Trophoblast cell (in vitro differentiated cells and primary cell): ENCODE results near the gene KRT84.

Experiments
- DNase-seq, 2 donors: peaks; one replicate each; pipeline ENCODE4 v3.0.0-alpha.2; 2016
- H2AFZ ChIP-seq: 2 replicates; pipeline ENCODE4 v1.6.1; 2013; ENCODE audit warnings: low read length, moderate library complexity, mild to moderate bottlenecking; ENCODE audit not compliant: insufficient read depth, poor library complexity
- H2AK5ac ChIP-seq: 2 replicates; pipeline ENCODE4 v1.6.1; 2013; ENCODE audit warnings: mild to moderate bottlenecking, low read length
- H2BK120ac ChIP-seq: 2 replicates; pipeline ENCODE4 v1.6.1; 2013; ENCODE audit warnings: low read length, mild to moderate bottlenecking, moderate library complexity; ENCODE audit not compliant: insufficient read depth, poor library complexity
- H2BK12ac ChIP-seq: 2 replicates; pipeline ENCODE4 v1.6.1; 2013; ENCODE audit warnings: mild to moderate bottlenecking, low read length, moderate library complexity
- H2BK5ac ChIP-seq: 2 replicates; pipeline ENCODE4 v1.6.1; 2013; ENCODE audit warnings: low read length, low read depth, moderate library complexity, mild to moderate bottlenecking; ENCODE audit not compliant: poor library complexity
- H3K14ac ChIP-seq: 2 replicates; pipeline ENCODE4 v1.6.1; 2013; ENCODE audit warnings: mild to moderate bottlenecking, low read length
- H3K18ac ChIP-seq: 2 replicates; pipeline ENCODE4 v1.6.1; 2013; ENCODE audit warnings: mild to moderate bottlenecking, low read length
- H3K23ac ChIP-seq: 2 replicates; pipeline ENCODE4 v1.6.1; 2013; ENCODE audit warnings: low read length
- H3K27ac ChIP-seq: 2 replicates; pipeline ENCODE4 v1.5.1; 2013; ENCODE audit warnings: low read depth, mild to moderate bottlenecking, inconsistent platforms, low read length, moderate library complexity
- H3K27me3 ChIP-seq: 2 replicates; pipeline ENCODE4 v1.6.1; 2013; ENCODE audit warnings: inconsistent platforms, mild to moderate bottlenecking, low read length, moderate library complexity; ENCODE audit not compliant: insufficient read depth
- H3K36me3 ChIP-seq, 2 experiments: 1 replicate in 1 of 2; 2 replicates in 1 of 2; pipeline ENCODE4 v1.6.1; 2013; ENCODE audit warnings: low read length in 2 of 2, mild to moderate bottlenecking in 2 of 2, moderate library complexity in 1 of 2; ENCODE audit not compliant: insufficient read depth in 2 of 2, control insufficient read depth in 1 of 2
- H3K4ac ChIP-seq: 2 replicates; pipeline ENCODE4 v1.6.1; 2013; ENCODE audit warnings: low read depth, mild to moderate bottlenecking, low read length, moderate library complexity
- H3K4me1 ChIP-seq, 2 experiments: 1 replicate in 1 of 2; 2 replicates in 1 of 2; pipeline ENCODE4 v1.6.1; 2013; ENCODE audit warnings: low read length in 2 of 2, mild to moderate bottlenecking in 2 of 2, moderate library complexity in 1 of 2; ENCODE audit not compliant: insufficient read depth in 2 of 2, control insufficient read depth in 1 of 2
- H3K4me2 ChIP-seq: 2 replicates; pipeline ENCODE4 v1.6.1; 2013; ENCODE audit warnings: inconsistent platforms, mild to moderate bottlenecking, low read length, moderate library complexity
- H3K4me3 ChIP-seq: 2 replicates; pipeline ENCODE4 v1.5.1; 2013; ENCODE audit warnings: mild to moderate bottlenecking, low read depth, low read length, inconsistent platforms
- H3K79me1 ChIP-seq: one replicate; pipeline ENCODE4 v1.6.1; 2013; ENCODE audit warnings: low read length
- H3K79me2 ChIP-seq: 2 replicates; pipeline ENCODE4 v1.6.1; 2013; ENCODE audit warnings: low read length, mild to moderate bottlenecking; ENCODE audit not compliant: control insufficient read depth, insufficient read depth, poor library complexity
- H3K9ac ChIP-seq: 2 replicates; pipeline ENCODE4 v1.6.1; 2013; ENCODE audit warnings: mild to moderate bottlenecking, low read length
- H3K9me3 ChIP-seq: 2 replicates; pipeline ENCODE4 v1.6.1; 2013; ENCODE audit warnings: low read depth, mild to moderate bottlenecking, control low read depth, inconsistent platforms, low read length; ENCODE audit not compliant: insufficient read depth
- H4K12ac ChIP-seq: 2 replicates; pipeline ENCODE4 v1.6.1; 2013; ENCODE audit warnings: low read depth, mild to moderate bottlenecking, low read length, moderate library complexity
- H4K8ac ChIP-seq: 2 replicates; pipeline ENCODE4 v1.6.1; 2013; ENCODE audit warnings: low read depth, mild to moderate bottlenecking, low read length, moderate library complexity
- H4K91ac ChIP-seq: one replicate; pipeline ENCODE4 v1.6.1; 2013; ENCODE audit warnings: low read depth, mild to moderate bottlenecking, low read length, moderate library complexity
- WGBS: extraction: QIAGEN DNeasy Blood & Tissue Kit; methylation state at CpG from one replicate; pipeline ENCODE4 v1.1.7; 2013; ENCODE audit warnings: missing lambda C conversion rate; ENCODE audit not compliant: insufficient read length, insufficient coverage; ENCODE audit errors: extremely low coverage; 5-methylcytosine and 5-hydroxymethylcytosine counted together

Gene KRT84

DNA sequence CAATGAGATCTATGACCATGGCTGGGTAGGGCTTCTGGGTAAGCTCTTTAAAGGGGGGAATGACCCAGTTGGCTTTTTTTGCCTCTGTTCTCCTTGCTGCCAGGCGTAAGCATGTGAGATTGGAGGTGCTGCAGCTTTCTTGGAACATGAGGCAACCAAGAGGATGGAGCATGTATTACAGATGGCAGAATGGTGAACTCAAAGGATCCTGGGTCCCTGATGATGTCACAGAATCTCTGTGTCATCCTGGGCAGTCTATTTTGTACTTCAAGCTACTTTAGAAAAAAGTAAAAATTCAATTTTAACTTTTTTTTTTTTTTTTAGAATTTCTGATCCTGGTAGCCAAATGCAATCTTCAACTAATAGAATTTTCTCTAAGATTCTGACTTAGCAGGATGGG is 12.7 kb upstream of the KRT84 start:
- Histone ChIP-seq H3K79me2 (no peaks in the 10 kb centered on the region), H2AK5ac (no peak overlapping the region), H4K12ac (no peak overlapping the region), H3K79me1 (no peaks in the 10 kb centered on the region), H3K14ac (no peak overlapping the region), H2BK5ac (no peak overlapping the region), H2BK12ac (no peak overlapping the region), H2AFZ (no peak overlapping the region), H3K4ac (no peak overlapping the region), H3K27me3 (no peaks in the 10 kb centered on the region), H3K18ac (no peak overlapping the region), H2BK120ac (no peak overlapping the region), H3K27ac (no peak overlapping the region), H3K9me3 (no peaks in the 10 kb centered on the region), H3K36me3 (no peaks in the 10 kb centered on the region), H3K4me1 (no peaks in the 10 kb centered on the region), H4K8ac (no peak overlapping the region), H3K4me3 (no peak overlapping the region), H3K23ac (no peak overlapping the region), H3K4me2 (no peak overlapping the region), H3K9ac (no peak overlapping the region), H4K91ac (no peak overlapping the region)
- no CpG with 5 or more reads among the region's 1 CpG for WGBS
- no peak for DNase-seq

DNA sequence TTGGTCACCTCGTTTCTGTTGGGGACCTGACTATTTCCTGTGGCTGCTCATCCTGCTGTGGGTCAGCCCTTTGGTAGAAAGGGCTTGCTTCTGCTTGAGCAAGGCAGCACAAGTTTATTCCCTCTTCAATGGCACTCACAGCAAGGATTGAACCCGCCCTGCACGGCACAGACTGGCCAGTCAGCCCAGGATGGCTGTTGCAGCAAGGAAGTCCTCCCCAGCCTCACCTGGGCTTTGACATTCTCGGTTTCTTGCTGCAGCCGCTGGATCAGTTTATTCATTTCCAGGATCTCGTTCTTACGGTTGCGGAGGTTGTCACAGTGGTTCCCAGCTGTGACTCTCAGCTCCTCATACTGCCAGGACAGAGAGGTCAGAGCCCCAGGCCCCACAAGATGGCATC is 11.2 kb upstream of the KRT84 start:
- WGBS, result no CpG with 5 or more reads among the region's 8 CpGs
- no peak for DNase-seq
- no peak overlapping the region for H3K18ac ChIP-seq

DNA sequence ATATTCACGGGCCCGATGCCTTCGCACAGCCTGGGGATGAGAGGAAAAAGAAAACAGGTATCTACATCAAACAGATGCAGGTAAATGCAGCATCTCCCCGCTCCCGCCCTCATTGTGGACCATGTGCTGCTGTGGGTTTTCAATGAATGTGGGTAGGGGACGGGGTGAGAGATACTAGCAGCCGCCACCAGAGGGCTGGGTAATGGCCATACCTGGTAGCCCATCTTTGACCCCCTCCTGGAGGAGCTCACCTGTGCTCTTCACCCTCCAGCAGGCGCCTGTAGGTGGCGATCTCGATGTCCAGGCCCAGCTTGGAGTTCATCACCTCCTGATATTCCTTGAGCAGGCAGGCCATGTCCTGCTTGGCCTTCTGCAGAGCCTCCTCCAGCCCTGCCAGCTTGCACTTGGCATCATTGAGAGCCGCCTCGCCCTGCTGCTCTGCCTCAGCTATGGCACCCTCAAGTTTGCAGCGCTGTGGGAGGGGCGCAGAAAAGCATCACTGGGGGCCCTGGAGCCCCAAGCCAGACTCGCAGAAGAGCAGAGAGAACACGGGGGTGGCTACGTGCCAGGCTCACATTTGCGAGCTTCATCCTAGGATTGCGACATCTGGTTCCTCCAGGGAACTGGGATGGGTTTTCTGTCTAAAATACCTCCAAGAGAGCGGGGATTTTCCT is 10.4 kb upstream of the KRT84 start:
- no peak overlapping the region for H2AFZ ChIP-seq
- no CpG with 5 or more reads among the region's 20 CpGs for WGBS
- H3K14ac ChIP-seq, result no peak overlapping the region

More for the DNA sequence above, 11.2 kb upstream of the KRT84 start:
- H2BK12ac ChIP-seq, result no peak overlapping the region
- H2AFZ ChIP-seq, result no peak overlapping the region
- no peaks in the 10 kb centered on the region for H3K9me3 ChIP-seq
- H2AK5ac ChIP-seq, result no peak overlapping the region
- H3K27me3 ChIP-seq, result no peaks in the 10 kb centered on the region
- no peak overlapping the region for H2BK5ac ChIP-seq
- H3K4me1 ChIP-seq, result no peaks in the 10 kb centered on the region
- H3K9ac ChIP-seq, result no peak overlapping the region
- H2BK120ac ChIP-seq, result no peak overlapping the region
- no peak overlapping the region for H3K23ac ChIP-seq
- no peaks in the 10 kb centered on the region for H3K79me1 ChIP-seq
- H4K12ac ChIP-seq, result no peak overlapping the region
- H3K36me3 ChIP-seq, result no peaks in the 10 kb centered on the region
- H4K8ac ChIP-seq, result no peak overlapping the region
- no peak overlapping the region for H3K14ac ChIP-seq
- no peaks in the 10 kb centered on the region for H3K79me2 ChIP-seq
- H4K91ac ChIP-seq, result no peak overlapping the region
- no peak overlapping the region for H3K27ac ChIP-seq
- no peak overlapping the region for H3K4me2 ChIP-seq
- H3K4me3 ChIP-seq, result no peak overlapping the region
- H3K4ac ChIP-seq, result no peak overlapping the region

DNA sequence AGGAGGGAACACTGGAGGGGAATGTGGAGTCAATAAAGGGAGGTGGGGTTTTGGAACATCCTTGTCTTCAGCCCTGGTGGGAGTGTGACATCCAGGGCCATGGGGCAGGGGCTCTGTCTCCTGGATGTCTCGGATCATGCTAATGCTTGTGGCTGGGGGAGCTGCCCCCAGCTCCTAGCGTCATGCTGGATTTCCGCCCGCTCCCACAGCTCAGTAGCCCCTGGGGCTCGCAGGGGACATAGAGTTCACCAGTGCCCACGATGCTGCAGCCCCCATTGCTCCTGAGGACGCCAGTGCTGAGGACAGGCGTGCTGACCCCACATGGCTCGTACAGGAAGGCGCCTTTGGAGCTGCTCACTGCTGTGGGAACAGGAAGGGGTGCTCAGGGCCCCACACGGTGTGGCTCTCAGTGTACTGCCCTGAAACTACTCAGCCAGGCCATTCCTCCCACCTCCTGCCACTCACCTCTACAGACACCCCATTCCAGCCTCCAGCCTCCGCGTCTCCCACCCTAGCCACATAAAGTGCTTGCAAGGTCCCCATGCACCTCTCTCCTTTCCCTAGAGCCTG is 9.5 kb upstream of the KRT84 start:
- Histone ChIP-seq H3K9ac (no peak overlapping the region), H3K36me3 (no peaks in the 10 kb centered on the region), H3K4me3 (no peak overlapping the region), H3K4me1 (peaks cover 0 to 5% of the 10 kb centered on the region in 2 experiments), H2BK5ac (no peak overlapping the region), H3K4me2 (no peak overlapping the region), H3K79me2 (no peaks in the 10 kb centered on the region), H3K23ac (no peak overlapping the region), H4K12ac (no peak overlapping the region), H2BK12ac (no peak overlapping the region), H3K27ac (no peak overlapping the region), H2AK5ac (no peak overlapping the region), H3K9me3 (no peaks in the 10 kb centered on the region), H4K91ac (no peak overlapping the region), H2BK120ac (no peak overlapping the region), H4K8ac (no peak overlapping the region), H2AFZ (no peak overlapping the region), H3K27me3 (no peaks in the 10 kb centered on the region), H3K14ac (no peak overlapping the region), H3K18ac (no peak overlapping the region), H3K4ac (no peak overlapping the region), H3K79me1 (no peaks in the 10 kb centered on the region)
- DNase-seq, result no peak
- WGBS, result no CpG with 5 or more reads among the region's 13 CpGs

More for the DNA sequence above, 10.4 kb upstream of the KRT84 start:
- Histone ChIP-seq H3K27me3 (no peaks in the 10 kb centered on the region), H3K36me3 (no peaks in the 10 kb centered on the region), H3K79me1 (no peaks in the 10 kb centered on the region), H3K4me2 (no peak overlapping the region), H3K79me2 (no peaks in the 10 kb centered on the region), H3K23ac (no peak overlapping the region), H3K9ac (no peak overlapping the region), H3K27ac (no peak overlapping the region), H2BK12ac (no peak overlapping the region), H2BK120ac (no peak overlapping the region), H3K4me1 (no peaks in the 10 kb centered on the region), H2BK5ac (no peak overlapping the region), H3K4me3 (no peak overlapping the region), H3K9me3 (no peaks in the 10 kb centered on the region), H3K18ac (no peak overlapping the region), H4K91ac (no peak overlapping the region), H3K4ac (no peak overlapping the region), H4K8ac (no peak overlapping the region), H2AK5ac (no peak overlapping the region), H4K12ac (no peak overlapping the region)
- peak; percentile 71 to 80 for DNase-seq
